ENCODE results near the gene CD1E. TPM values are rescaled to one million over a fixed set of nuclear protein-coding genes. Genes with fewer than 3 reads are reported as not detected.

The CD1E gene
- total and polyA plus RNA-seq, 2 of the 8 experiments (the other 6 are each of a cell fraction or from before 2014, with no cell fraction given): not detected

DNA sequence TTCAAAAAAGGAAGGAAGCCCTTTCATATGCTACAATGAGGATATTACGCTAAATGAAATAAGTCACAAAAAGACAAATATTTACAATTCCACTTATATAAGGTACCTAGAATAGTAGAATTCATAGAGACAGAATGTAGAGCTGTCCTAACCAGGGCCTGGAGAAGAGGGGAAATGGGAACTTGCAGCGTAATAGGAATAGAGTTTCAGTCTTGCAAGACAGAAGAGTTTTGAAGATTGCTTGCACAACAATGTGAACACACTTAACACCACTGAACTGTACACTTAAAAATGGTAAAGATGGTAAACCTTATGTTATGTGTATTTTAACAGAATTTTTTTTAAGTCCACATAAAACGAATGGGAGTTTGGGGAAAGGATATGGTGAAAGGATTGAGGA, 25.3 kb upstream of the CD1E start:
- no peaks in the 10 kb centered on the region; a peak in 1 of 4 replicates for H3K9me3 ChIP-seq (ENCODE audit: insufficient read depth in 2 of 2, low read depth in 1 of 2, low read length in 1 of 2)
- H3K79me1 ChIP-seq (ENCODE audit: low read depth, low read length): no peaks in the 10 kb centered on the region
- no peak overlapping the region for H2BK15ac ChIP-seq (ENCODE audit: low read length)
- H2AFZ ChIP-seq (ENCODE audit: low read length): no peak overlapping the region
- H3K79me2 ChIP-seq (ENCODE audit: control insufficient read depth in 1 of 2, insufficient read depth in 2 of 2, low read length in 2 of 2): no peaks in the 10 kb centered on the region
- no peak overlapping the region for H3K56ac ChIP-seq (replicated peaks; ENCODE audit: insufficient read length, low read depth, low read length)
- H4K91ac ChIP-seq (replicated peaks; ENCODE audit: insufficient read length, low read length): no peak overlapping the region
- H2BK12ac ChIP-seq (ENCODE audit: low read depth, low read length): no peak overlapping the region
- H3K27ac ChIP-seq (ENCODE audit: low read depth, low read length): no peak overlapping the region
- H2BK20ac ChIP-seq (ENCODE audit: low read length): no peak overlapping the region
- no peak overlapping the region for H2AK5ac ChIP-seq (ENCODE audit: low read depth, low read length)
- TF ChIP-seq KDM5A (IDR thresholded peaks at IDR 0.05; ENCODE audit: low read length) (no peak), CHD1 (IDR thresholded peaks at IDR 0.05; ENCODE audit: low read depth, low read length) (no peak), SP1 (IDR thresholded peaks at IDR 0.05; ENCODE audit: low read depth, low read length) (no peak), POU5F1 (IDR thresholded peaks at IDR 0.05; ENCODE audit: low read depth, low read length) (no peak), RNF2 (IDR thresholded peaks at IDR 0.05; ENCODE audit: borderline replicate concordance, low read depth, low read length, missing control alignments, poor library complexity, severe bottlenecking) (no peak), CHD2 (IDR thresholded peaks at IDR 0.05; ENCODE audit: low read length) (no peak), TBP (IDR thresholded peaks at IDR 0.05; ENCODE audit: low read depth, low read length) (no peak), SIRT6 (IDR thresholded peaks at IDR 0.05; ENCODE audit: low read length) (no peak), NRF1 (IDR thresholded peaks at IDR 0.05; ENCODE audit: low read depth, low read length) (no peak), JUN (IDR thresholded peaks at IDR 0.05; ENCODE audit: low read depth, low read length) (no peak), SP2 (IDR thresholded peaks at IDR 0.05; ENCODE audit: low read length) (no peak), SAP30 (IDR thresholded peaks at IDR 0.05; ENCODE audit: insufficient read depth, insufficient replicate concordance, low read length) (no peak)
- TF ChIP-seq, protein P1, sequence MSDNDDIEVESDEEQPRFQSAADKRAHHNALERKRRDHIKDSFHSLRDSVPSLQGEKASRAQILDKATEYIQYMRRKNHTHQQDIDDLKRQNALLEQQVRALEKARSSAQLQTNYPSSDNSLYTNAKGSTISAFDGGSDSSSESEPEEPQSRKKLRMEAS (IDR thresholded peaks at IDR 0.05): no peak
- H4K20me1 ChIP-seq (replicated peaks in 1 of 2; ENCODE audit: control insufficient read depth in 1 of 2, insufficient read depth in 2 of 2, low read length in 2 of 2): no peaks in the 10 kb centered on the region
- no peak overlapping the region for H4K8ac ChIP-seq (ENCODE audit: extremely low read depth, insufficient read depth, low read length)
- H3K9ac ChIP-seq (replicated peaks in 1 of 4; ENCODE audit: extremely low read depth in 1 of 4, low read depth in 3 of 4, low read length in 3 of 4): no peak overlapping the region
- no peak overlapping the region for H4K5ac ChIP-seq (ENCODE audit: insufficient read length, low read depth, low read length)
- no peak for DNase-seq (ENCODE audit: low read depth in 1 of 2, low spot score in 2 of 2)
- H3K4me1 ChIP-seq (replicated peaks in 1 of 4; ENCODE audit: control insufficient read depth in 3 of 4, insufficient read depth in 4 of 4, low read length in 3 of 4): no peaks in the 10 kb centered on the region
- H2BK120ac ChIP-seq (replicated peaks; ENCODE audit: low read depth, low read length): no peak overlapping the region
- no peak overlapping the region for H3K4ac ChIP-seq (replicated peaks; ENCODE audit: insufficient read length, low read depth, low read length)
- H3K18ac ChIP-seq (ENCODE audit: extremely low read depth, low read length): no peak overlapping the region
- H3K14ac ChIP-seq (ENCODE audit: insufficient read length): no peak overlapping the region
- ChIA-PET CTCF (ENCODE audit: partially characterized antibody) (interaction anchor here (3.1 kb wide), 1 partner anchor 124 kb away, joined by 33 read pairs; no protein-coding TSS in a partner anchor), POLR2A (ENCODE audit: partially characterized antibody) (no interaction called here)
- no peaks in the 10 kb centered on the region for H3K27me3 ChIP-seq (replicated peaks in 1 of 4; ENCODE audit: control insufficient read depth in 3 of 4, extremely low read depth in 1 of 4, insufficient read depth in 3 of 4, low read length in 3 of 4)
- no peak overlapping the region for H3K23ac ChIP-seq (ENCODE audit: insufficient read length)
- no peak overlapping the region for H3K4me2 ChIP-seq (ENCODE audit: insufficient read depth in 1 of 2, low read depth in 2 of 2, low read length in 2 of 2)
- no peak for FAIRE-seq
- H3K4me3 ChIP-seq (ENCODE audit: extremely low read depth in 1 of 4, insufficient read depth in 2 of 4, low read depth in 3 of 4, low read length in 4 of 4): no peak overlapping the region
- H3K36me3 ChIP-seq (ENCODE audit: control insufficient read depth in 2 of 4, insufficient read depth in 4 of 4, low read length in 3 of 4): no peaks in the 10 kb centered on the region
- H3K23me2 ChIP-seq (ENCODE audit: low read depth, low read length): no peaks in the 10 kb centered on the region
- WGBS, 2 experiments (ENCODE audit: extremely low coverage in 1 of 2, insufficient coverage in 1 of 2, insufficient read length in 1 of 2, insufficient replicate concordance in 2 of 2, low coverage in 1 of 2, low lambda C conversion rate in 2 of 2, missing lambda C conversion rate in 1 of 2): 84 to 100% methylated on average over 1 to 3 of the region's 3 CpGs
- no peak overlapping the region for H2BK5ac ChIP-seq (ENCODE audit: low read depth, low read length)

All from H1 (cell line).